H9 (cell line): ENCODE results near the gene KCNA2. TPM values are rescaled to one million over a fixed set of nuclear protein-coding genes. Genes with fewer than 3 reads are reported as not detected.
A peak's percentile ranks its signal among the peaks of the same experiment; 100 is the strongest.

Source experiments
- DNase-seq: peaks from one replicate; pipeline ENCODE4 v3.0.0-alpha.2; 2017
- H2AFZ ChIP-seq: one replicate; pipeline ENCODE4 v1.6.1; 2013; ENCODE audit warnings: mild to moderate bottlenecking, low read length, control low read depth, moderate library complexity
- H2AK5ac ChIP-seq: 2 replicates; pipeline ENCODE4 v1.6.1; 2013; ENCODE audit warnings: low read length, control low read depth, mixed read lengths; ENCODE audit not compliant: insufficient read length
- H2BK120ac ChIP-seq: one replicate; pipeline ENCODE4 v1.6.1; 2013; ENCODE audit warnings: low read depth, mild to moderate bottlenecking, low read length, control low read depth, inconsistent platforms; ENCODE audit not compliant: poor library complexity, severe bottlenecking
- H2BK12ac ChIP-seq: 2 replicates; pipeline ENCODE4 v1.6.1; 2013; ENCODE audit warnings: low read length, control low read depth, mixed read lengths, low read depth; ENCODE audit not compliant: insufficient read length
- H2BK15ac ChIP-seq: 2 replicates; pipeline ENCODE4 v1.6.1; 2013; ENCODE audit warnings: low read depth, low read length, control low read depth
- H2BK20ac ChIP-seq: one replicate; pipeline ENCODE4 v1.6.1; 2013; ENCODE audit warnings: low read depth, mild to moderate bottlenecking, low read length, control low read depth, inconsistent platforms; ENCODE audit not compliant: poor library complexity, severe bottlenecking
- H2BK5ac ChIP-seq: 2 replicates; pipeline ENCODE4 v1.6.1; 2013; ENCODE audit warnings: low read length, control low read depth, mixed read lengths; ENCODE audit not compliant: insufficient read length
- H3K14ac ChIP-seq: 2 replicates; pipeline ENCODE4 v1.6.1; 2013; ENCODE audit warnings: low read length, control low read depth; ENCODE audit not compliant: insufficient read depth
- H3K18ac ChIP-seq: 2 replicates; pipeline ENCODE4 v1.6.1; 2013; ENCODE audit warnings: low read depth, mild to moderate bottlenecking, mixed read lengths, low read length, control low read depth; ENCODE audit not compliant: insufficient read length
- H3K23ac ChIP-seq: 2 replicates; pipeline ENCODE4 v1.6.1; 2013; ENCODE audit warnings: low read length, control low read depth, mixed read lengths, low read depth; ENCODE audit not compliant: insufficient read length
- H3K23me2 ChIP-seq: 2 replicates; pipeline ENCODE4 v1.6.1; 2013; ENCODE audit warnings: low read depth, mild to moderate bottlenecking, mixed read lengths, low read length, control low read depth; ENCODE audit not compliant: insufficient read length, poor library complexity, severe bottlenecking
- H3K27ac ChIP-seq: 2 replicates; pipeline ENCODE4 v1.5.1; 2013; ENCODE audit warnings: low read length, control low read depth, mixed read lengths, low read depth; ENCODE audit not compliant: insufficient read length
- H3K27me3 ChIP-seq: 2 replicates; pipeline ENCODE4 v1.6.1; 2013; ENCODE audit warnings: low read length, control low read depth, inconsistent platforms; ENCODE audit not compliant: insufficient read depth
- H3K4ac ChIP-seq: 2 replicates; pipeline ENCODE4 v1.6.1; 2013; ENCODE audit warnings: low read depth, mild to moderate bottlenecking, control low read depth, inconsistent platforms, low read length, moderate library complexity
- H3K4me1 ChIP-seq: 2 replicates; pipeline ENCODE4 v1.6.1; 2013; ENCODE audit warnings: low read length, control low read depth, inconsistent platforms; ENCODE audit not compliant: insufficient read depth
- H3K4me2 ChIP-seq: 2 replicates; pipeline ENCODE4 v1.6.1; 2013; ENCODE audit warnings: low read length, control low read depth, mixed read lengths; ENCODE audit not compliant: insufficient read length, insufficient read depth
- H3K56ac ChIP-seq: 2 replicates; pipeline ENCODE4 v1.6.1; 2013; ENCODE audit warnings: low read depth, mild to moderate bottlenecking, mixed read lengths, low read length, control low read depth; ENCODE audit not compliant: insufficient read length
- H3K79me1 ChIP-seq: 2 replicates; pipeline ENCODE4 v1.6.1; 2013; ENCODE audit warnings: low read depth, mild to moderate bottlenecking, moderate library complexity, low read length, control low read depth, inconsistent platforms; ENCODE audit not compliant: insufficient read depth, poor library complexity, severe bottlenecking
- H3K79me2 ChIP-seq: 2 replicates; pipeline ENCODE4 v1.6.1; 2013; ENCODE audit warnings: low read length, control low read depth, inconsistent platforms; ENCODE audit not compliant: insufficient read depth
- H3K9ac ChIP-seq: 2 replicates; pipeline ENCODE4 v1.6.1; 2013; ENCODE audit warnings: low read length, control low read depth, mixed read lengths; ENCODE audit not compliant: insufficient read length; ENCODE audit errors: extremely low read depth
- H3K9me3 ChIP-seq: one replicate; pipeline ENCODE4 v1.6.1; 2013; ENCODE audit warnings: low read depth, low read length, inconsistent platforms; ENCODE audit not compliant: control insufficient read depth
- H3T11ph ChIP-seq: one replicate; pipeline ENCODE4 v1.6.1; 2013; ENCODE audit warnings: mild to moderate bottlenecking, low read length, control low read depth, inconsistent platforms
- H4K20me1 ChIP-seq: one replicate; pipeline ENCODE4 v1.6.1; 2013; ENCODE audit not compliant: control insufficient read depth, insufficient read length, insufficient read depth
- H4K5ac ChIP-seq: 2 replicates; pipeline ENCODE4 v1.6.1; 2013; ENCODE audit warnings: low read depth, mild to moderate bottlenecking, mixed read lengths, low read length, control low read depth; ENCODE audit not compliant: insufficient read length
- H4K8ac ChIP-seq: replicated peaks from 2 replicates; pipeline ENCODE4 v1.6.1; 2013; ENCODE audit warnings: low read length, control low read depth, mixed read lengths, low read depth; ENCODE audit not compliant: insufficient read length
- H4K91ac ChIP-seq: 2 replicates; pipeline ENCODE4 v1.6.1; 2013; ENCODE audit warnings: low read depth, mild to moderate bottlenecking, moderate library complexity, mixed read lengths, low read length, control low read depth; ENCODE audit not compliant: insufficient read length
- H3K27ac Mint-ChIP-seq, 3 experiments: 2 replicates in 2 of 3; 3 replicates in 1 of 3; pipeline ENCODE4 v1.8.0; 2020 to 2021; ENCODE audit warnings: mixed read lengths in 3 of 3, mild to moderate bottlenecking in 1 of 3, moderate library complexity in 1 of 3
- H3K27me3 Mint-ChIP-seq: 2 replicates; pipeline ENCODE4 v1.8.0; 2021; ENCODE audit warnings: low read depth, mild to moderate bottlenecking, moderate library complexity, mixed read lengths
- H3K36me3 Mint-ChIP-seq, 3 experiments: 2 replicates in 2 of 3; 3 replicates in 1 of 3; pipeline ENCODE4 v1.8.0; 2020 to 2021; ENCODE audit warnings: low read depth in 3 of 3, mixed read lengths in 3 of 3; ENCODE audit not compliant: insufficient read depth in 1 of 3
- H3K4me1 Mint-ChIP-seq, 2 experiments: 2 replicates each; pipeline ENCODE4 v1.8.0; 2020; ENCODE audit warnings: mixed read lengths in 2 of 2
- H3K4me3 Mint-ChIP-seq, 2 experiments: 2 replicates in 1 of 2; 3 replicates in 1 of 2; pipeline ENCODE4 v1.8.0; 2020 to 2021; ENCODE audit warnings: mild to moderate bottlenecking in 2 of 2, mixed read lengths in 2 of 2, moderate library complexity in 1 of 2
- H3K9me3 Mint-ChIP-seq, 2 experiments: 2 replicates in 1 of 2; 3 replicates in 1 of 2; pipeline ENCODE4 v1.8.0; 2020; ENCODE audit warnings: mild to moderate bottlenecking in 2 of 2, mixed read lengths in 2 of 2, moderate library complexity in 1 of 2
- WGBS: extraction: QIAGEN DNeasy Blood & Tissue Kit; methylation state at CpG from one replicate; pipeline ENCODE4 v1.1.7; 2013; ENCODE audit warnings: missing lambda C conversion rate, low lambda C conversion rate, mixed read lengths; ENCODE audit not compliant: insufficient read length; ENCODE audit errors: extremely low coverage; 5-methylcytosine and 5-hydroxymethylcytosine counted together
- total RNA-seq: library from RNA; stranded (reverse); gene quantifications from 2 replicates; pipeline ENCODE4 v1.2.1, GENCODE V29; 2021
- TF ChIP-seq, protein P1 (sequence below): fragments of 200-600 bp; sonication (generic); conservative IDR thresholded peaks from 3 replicates; pipeline ENCODE4 v1.8.0; 2021; ENCODE audit warnings: antibody characterized with exemption, mild to moderate bottlenecking

KCNA2 gene
- total RNA-seq, 1 experiment from 2014 or later = 0.33 TPM

DNA sequence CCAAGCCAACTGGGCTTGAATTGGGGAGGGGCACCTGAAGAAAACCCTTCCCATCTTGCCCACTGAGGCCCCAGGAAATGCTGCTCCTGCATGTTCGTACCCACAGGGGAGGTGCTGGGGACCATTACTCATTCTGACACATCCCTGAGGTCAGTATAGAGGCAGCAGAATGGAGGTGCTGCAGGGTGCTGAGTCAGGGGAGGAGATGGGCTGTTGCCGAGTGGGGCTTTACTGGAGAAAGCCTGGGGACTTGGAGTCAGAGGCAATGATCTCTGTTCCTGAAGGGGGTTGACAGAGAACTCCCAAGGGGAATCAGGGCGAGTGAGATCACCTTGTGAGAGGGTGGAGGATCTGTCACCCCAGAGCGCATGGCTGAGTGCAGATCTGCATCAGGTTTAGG lies 47.0 kb downstream of the KCNA2 start:
- Histone ChIP-seq H2BK120ac (no peak overlapping the region), H2BK20ac (no peak overlapping the region), H2BK12ac (no peak overlapping the region), H2BK5ac (no peak overlapping the region), H3K18ac (no peak overlapping the region), H4K20me1 (no peaks in the 10 kb centered on the region), H3K23me2 (peaks cover 8% of the 10 kb centered on the region), H2AK5ac (no peak overlapping the region), H3K4me1 (no peaks in the 10 kb centered on the region), H3K79me2 (no peaks in the 10 kb centered on the region), H3T11ph (no peak overlapping the region), H4K5ac (no peak overlapping the region), H3K14ac (no peak overlapping the region), H3K4ac (no peak overlapping the region), H2AFZ (no peak overlapping the region), H3K27me3 (peaks cover 7% of the 10 kb centered on the region; the same call in 1 of the 2 replicates), H3K79me1 (no peaks in the 10 kb centered on the region), H3K4me2 (no peak overlapping the region), H2BK15ac (no peak overlapping the region), H3K56ac (no peak overlapping the region), H3K27ac (no peak overlapping the region), H4K91ac (no peak overlapping the region), H3K9me3 (no peaks in the 10 kb centered on the region), H3K23ac (no peak overlapping the region), H3K9ac (no peak overlapping the region), H4K8ac (no peak overlapping the region)
- DNase-seq = peak; percentile 10
- no peaks in the 10 kb centered on the region for H3K36me3 Mint-ChIP-seq
- peaks cover 9 to 10% of the 10 kb centered on the region in 2 experiments for H3K4me1 Mint-ChIP-seq
- TF ChIP-seq, protein P1, sequence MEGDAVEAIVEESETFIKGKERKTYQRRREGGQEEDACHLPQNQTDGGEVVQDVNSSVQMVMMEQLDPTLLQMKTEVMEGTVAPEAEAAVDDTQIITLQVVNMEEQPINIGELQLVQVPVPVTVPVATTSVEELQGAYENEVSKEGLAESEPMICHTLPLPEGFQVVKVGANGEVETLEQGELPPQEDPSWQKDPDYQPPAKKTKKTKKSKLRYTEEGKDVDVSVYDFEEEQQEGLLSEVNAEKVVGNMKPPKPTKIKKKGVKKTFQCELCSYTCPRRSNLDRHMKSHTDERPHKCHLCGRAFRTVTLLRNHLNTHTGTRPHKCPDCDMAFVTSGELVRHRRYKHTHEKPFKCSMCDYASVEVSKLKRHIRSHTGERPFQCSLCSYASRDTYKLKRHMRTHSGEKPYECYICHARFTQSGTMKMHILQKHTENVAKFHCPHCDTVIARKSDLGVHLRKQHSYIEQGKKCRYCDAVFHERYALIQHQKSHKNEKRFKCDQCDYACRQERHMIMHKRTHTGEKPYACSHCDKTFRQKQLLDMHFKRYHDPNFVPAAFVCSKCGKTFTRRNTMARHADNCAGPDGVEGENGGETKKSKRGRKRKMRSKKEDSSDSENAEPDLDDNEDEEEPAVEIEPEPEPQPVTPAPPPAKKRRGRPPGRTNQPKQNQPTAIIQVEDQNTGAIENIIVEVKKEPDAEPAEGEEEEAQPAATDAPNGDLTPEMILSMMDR = no peak
- H3K27me3 Mint-ChIP-seq = peaks cover 93% of the 10 kb centered on the region
- WGBS = no CpG with 5 or more reads among the region's 4 CpGs
- H3K27ac Mint-ChIP-seq = no peak overlapping the region
- no peaks in the 10 kb centered on the region for H3K9me3 Mint-ChIP-seq
- no peak overlapping the region for H3K4me3 Mint-ChIP-seq
